ENCODE data around the gene CNTFR. TPM values are rescaled to one million over a fixed set of nuclear protein-coding genes. Genes with fewer than 3 reads are reported as not detected.
A peak's percentile ranks its signal among the peaks of the same experiment; 100 is the strongest.

Gene CNTFR
- total and polyA plus RNA-seq, 2 experiments from 2014 or later = 0.73 to 1.9 TPM

DNA sequence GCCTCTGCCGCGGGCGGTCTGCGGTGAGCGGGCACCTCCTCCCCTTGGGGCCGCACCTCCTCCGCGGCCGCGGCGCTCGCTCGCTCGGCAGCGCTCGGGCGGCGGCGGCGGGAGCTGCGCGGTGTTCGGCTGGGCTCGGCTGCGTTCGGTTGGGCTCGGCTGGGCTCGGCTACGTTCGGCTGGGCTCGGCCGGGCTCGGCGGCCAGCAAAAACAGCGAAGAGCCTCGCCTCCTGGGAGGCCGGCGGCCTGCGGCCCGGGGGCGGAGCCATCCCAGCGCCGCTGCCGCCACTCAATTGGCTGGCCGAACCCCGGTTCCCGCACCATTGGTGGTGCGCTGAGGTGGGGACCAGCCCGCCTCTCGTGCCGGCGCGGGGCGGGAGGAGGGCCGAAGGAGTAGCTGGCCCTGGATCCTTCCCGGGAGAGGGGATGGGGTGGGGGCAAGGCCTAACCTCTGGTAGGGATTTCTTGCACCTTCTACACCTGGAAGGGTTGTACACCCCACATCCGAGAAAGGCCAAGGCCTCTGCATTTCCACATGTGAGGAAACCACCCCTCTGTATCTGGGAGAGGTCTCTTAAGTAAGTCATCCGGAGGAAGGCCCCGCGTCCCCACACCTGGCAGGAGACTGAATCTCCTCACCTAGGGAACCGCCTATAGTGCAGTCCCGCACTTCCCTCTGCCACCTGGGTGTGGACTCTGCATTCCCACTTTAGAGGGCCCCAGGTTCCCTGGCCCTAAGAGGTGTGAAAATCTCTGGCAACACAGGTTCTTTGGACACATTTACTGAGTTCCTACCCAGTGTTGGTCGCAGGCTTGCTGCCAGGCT is 66.3 kb downstream of the CNTFR start, which contains the start of gene ENHO:
Gene ENHO (minus strand): TSS at position 20 of the 827 bp plus-strand sequence. CDS start 1,295 bp downstream, outside the sequence.
- H3K4me2 ChIP-seq = peak within 1 kb of the TSS; percentile 98

DNA sequence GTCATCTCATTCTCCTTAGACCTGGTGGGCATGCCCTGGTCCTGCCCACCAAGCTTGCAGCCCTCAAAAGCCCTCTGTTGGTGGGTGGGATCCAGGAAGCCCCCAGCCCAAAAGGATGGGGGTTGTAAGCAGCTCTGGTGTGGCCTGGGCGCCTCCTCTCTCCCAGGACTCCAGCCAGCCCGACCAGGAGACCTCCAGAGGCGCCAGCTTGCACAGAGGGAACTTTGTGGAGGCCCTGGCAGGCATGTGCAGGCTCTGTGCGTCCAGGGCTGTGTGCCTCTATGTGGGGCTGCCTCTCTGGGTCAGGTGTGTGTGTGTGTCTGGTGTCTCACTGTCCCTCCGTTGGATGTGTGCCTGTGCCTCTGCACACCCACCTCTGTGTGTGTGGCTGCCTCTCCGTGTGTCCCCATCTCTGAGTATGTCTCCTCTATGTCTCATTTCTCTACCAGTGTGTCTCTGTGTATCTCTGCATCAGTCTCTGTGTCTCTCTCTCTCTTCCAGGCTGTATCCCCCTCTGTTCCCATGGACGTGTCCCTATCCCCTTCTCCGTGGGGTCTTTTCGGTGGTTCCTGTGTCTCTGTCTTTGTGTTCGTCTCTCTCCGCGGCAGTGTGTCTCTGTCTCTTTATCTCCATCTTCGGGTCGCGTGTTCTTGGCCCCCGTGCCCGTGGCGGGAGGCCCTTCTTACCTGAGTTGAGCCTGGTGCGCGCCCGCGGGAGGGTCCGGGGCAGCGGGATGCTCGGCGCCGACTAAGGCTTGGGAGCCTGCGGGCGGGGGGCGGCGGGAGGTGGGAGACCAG is 67.2 kb downstream of the CNTFR start:
- ATAC-seq (peak; percentile 2; the same call in 2 of the 3 replicates), DNase-seq (ENCODE audit: low spot score) (no peak)
- Histone ChIP-seq H3K9me2 (ENCODE audit: insufficient read depth) (no peaks in the 10 kb centered on the region; the same call in 1 of the 2 replicates), H4K20me1 (replicated peaks; ENCODE audit: insufficient read depth) (no peaks in the 10 kb centered on the region), H2AFZ (peak overlapping the region; percentile 100), H3F3A (replicated peaks; ENCODE audit: low read depth) (no peaks in the 10 kb centered on the region), H3K27ac (ENCODE audit: low read depth) (no peak overlapping the region), H3K4me3 (peak overlapping the region; percentile 95), H3K27me3 (ENCODE audit: insufficient read depth) (peaks cover 18% of the 10 kb centered on the region), H3K4me2 (peak overlapping the region; percentile 98), H3K79me2 (replicated peaks; ENCODE audit: insufficient read depth) (no peaks in the 10 kb centered on the region), H3K4me1 (ENCODE audit: insufficient read depth) (peaks cover 4% of the 10 kb centered on the region), H3K36me3 (ENCODE audit: insufficient read depth) (no peaks in the 10 kb centered on the region)
- Mint-ChIP-seq H3K9me3 (no peaks in the 10 kb centered on the region; the same call in 2 of the 3 replicates), H3K4me1 (peaks cover 15% of the 10 kb centered on the region), H3K27me3 (ENCODE audit: insufficient read depth, low read depth, poor library complexity) (peaks cover 20% of the 10 kb centered on the region), H3K36me3 (ENCODE audit: low read depth) (no peaks in the 10 kb centered on the region; the same call in 2 of the 3 replicates), H3K4me3 (peak overlapping the region; percentile 79), H3K27ac (no peak overlapping the region)
- TF ChIP-seq ZNF331 (CRISPR knock-in tag; IDR thresholded peaks at IDR 0.05; ENCODE audit: low read depth) = no peak
- no peak for TF ChIP-seq NANOG (IDR thresholded peaks at IDR 0.05; ENCODE audit: borderline replicate concordance)
- TF ChIP-seq, protein P1, sequence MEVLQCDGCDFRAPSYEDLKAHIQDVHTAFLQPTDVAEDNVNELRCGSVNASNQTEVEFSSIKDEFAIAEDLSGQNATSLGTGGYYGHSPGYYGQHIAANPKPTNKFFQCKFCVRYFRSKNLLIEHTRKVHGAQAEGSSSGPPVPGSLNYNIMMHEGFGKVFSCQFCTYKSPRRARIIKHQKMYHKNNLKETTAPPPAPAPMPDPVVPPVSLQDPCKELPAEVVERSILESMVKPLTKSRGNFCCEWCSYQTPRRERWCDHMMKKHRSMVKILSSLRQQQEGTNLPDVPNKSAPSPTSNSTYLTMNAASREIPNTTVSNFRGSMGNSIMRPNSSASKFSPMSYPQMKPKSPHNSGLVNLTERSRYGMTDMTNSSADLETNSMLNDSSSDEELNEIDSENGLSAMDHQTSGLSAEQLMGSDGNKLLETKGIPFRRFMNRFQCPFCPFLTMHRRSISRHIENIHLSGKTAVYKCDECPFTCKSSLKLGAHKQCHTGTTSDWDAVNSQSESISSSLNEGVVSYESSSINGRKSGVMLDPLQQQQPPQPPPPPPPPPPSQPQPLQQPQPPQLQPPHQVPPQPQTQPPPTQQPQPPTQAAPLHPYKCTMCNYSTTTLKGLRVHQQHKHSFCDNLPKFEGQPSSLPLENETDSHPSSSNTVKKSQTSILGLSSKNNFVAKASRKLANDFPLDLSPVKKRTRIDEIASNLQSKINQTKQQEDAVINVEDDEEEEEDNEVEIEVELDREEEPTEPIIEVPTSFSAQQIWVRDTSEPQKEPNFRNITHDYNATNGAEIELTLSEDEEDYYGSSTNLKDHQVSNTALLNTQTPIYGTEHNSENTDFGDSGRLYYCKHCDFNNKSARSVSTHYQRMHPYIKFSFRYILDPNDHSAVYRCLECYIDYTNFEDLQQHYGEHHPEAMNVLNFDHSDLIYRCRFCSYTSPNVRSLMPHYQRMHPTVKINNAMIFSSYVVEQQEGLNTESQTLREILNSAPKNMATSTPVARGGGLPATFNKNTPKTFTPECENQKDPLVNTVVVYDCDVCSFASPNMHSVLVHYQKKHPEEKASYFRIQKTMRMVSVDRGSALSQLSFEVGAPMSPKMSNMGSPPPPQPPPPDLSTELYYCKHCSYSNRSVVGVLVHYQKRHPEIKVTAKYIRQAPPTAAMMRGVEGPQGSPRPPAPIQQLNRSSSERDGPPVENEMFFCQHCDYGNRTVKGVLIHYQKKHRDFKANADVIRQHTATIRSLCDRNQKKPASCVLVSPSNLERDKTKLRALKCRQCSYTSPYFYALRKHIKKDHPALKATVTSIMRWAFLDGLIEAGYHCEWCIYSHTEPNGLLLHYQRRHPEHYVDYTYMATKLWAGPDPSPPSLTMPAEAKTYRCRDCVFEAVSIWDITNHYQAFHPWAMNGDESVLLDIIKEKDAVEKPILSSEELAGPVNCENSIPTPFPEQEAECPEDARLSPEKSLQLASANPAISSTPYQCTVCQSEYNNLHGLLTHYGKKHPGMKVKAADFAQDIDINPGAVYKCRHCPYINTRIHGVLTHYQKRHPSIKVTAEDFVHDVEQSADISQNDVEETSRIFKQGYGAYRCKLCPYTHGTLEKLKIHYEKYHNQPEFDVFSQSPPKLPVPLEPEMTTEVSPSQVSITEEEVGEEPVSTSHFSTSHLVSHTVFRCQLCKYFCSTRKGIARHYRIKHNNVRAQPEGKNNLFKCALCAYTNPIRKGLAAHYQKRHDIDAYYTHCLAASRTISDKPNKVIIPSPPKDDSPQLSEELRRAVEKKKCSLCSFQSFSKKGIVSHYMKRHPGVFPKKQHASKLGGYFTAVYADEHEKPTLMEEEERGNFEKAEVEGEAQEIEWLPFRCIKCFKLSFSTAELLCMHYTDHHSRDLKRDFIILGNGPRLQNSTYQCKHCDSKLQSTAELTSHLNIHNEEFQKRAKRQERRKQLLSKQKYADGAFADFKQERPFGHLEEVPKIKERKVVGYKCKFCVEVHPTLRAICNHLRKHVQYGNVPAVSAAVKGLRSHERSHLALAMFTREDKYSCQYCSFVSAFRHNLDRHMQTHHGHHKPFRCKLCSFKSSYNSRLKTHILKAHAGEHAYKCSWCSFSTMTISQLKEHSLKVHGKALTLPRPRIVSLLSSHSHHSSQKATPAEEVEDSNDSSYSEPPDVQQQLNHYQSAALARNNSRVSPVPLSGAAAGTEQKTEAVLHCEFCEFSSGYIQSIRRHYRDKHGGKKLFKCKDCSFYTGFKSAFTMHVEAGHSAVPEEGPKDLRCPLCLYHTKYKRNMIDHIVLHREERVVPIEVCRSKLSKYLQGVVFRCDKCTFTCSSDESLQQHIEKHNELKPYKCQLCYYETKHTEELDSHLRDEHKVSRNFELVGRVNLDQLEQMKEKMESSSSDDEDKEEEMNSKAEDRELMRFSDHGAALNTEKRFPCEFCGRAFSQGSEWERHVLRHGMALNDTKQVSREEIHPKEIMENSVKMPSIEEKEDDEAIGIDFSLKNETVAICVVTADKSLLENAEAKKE (CRISPR knock-in tag; IDR thresholded peaks at IDR 0.05) = no peak
- TF ChIP-seq, protein P2, sequence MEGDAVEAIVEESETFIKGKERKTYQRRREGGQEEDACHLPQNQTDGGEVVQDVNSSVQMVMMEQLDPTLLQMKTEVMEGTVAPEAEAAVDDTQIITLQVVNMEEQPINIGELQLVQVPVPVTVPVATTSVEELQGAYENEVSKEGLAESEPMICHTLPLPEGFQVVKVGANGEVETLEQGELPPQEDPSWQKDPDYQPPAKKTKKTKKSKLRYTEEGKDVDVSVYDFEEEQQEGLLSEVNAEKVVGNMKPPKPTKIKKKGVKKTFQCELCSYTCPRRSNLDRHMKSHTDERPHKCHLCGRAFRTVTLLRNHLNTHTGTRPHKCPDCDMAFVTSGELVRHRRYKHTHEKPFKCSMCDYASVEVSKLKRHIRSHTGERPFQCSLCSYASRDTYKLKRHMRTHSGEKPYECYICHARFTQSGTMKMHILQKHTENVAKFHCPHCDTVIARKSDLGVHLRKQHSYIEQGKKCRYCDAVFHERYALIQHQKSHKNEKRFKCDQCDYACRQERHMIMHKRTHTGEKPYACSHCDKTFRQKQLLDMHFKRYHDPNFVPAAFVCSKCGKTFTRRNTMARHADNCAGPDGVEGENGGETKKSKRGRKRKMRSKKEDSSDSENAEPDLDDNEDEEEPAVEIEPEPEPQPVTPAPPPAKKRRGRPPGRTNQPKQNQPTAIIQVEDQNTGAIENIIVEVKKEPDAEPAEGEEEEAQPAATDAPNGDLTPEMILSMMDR (conservative IDR thresholded peaks at IDR 0.05; ENCODE audit: low read depth in 2 of 2) = no peak

More for the DNA sequence above, 66.3 kb downstream of the CNTFR start, which contains the start of gene ENHO:
- Histone ChIP-seq H2AFZ (peak within 1 kb of the TSS; percentile 100), H3K4me3 (peak within 1 kb of the TSS; percentile 95), H3K79me2 (replicated peaks; ENCODE audit: insufficient read depth) (no peaks in the 10 kb centered on the region), H3K4me1 (ENCODE audit: insufficient read depth) (peaks cover 4% of the 10 kb centered on the region), H3K27me3 (ENCODE audit: insufficient read depth) (peaks cover 18% of the 10 kb centered on the region), H4K20me1 (replicated peaks; ENCODE audit: insufficient read depth) (no peaks in the 10 kb centered on the region), H3K36me3 (ENCODE audit: insufficient read depth) (no peaks in the 10 kb centered on the region), H3K27ac (ENCODE audit: low read depth) (no peak within 1 kb of the TSS), H3K9me2 (ENCODE audit: insufficient read depth) (no peaks in the 10 kb centered on the region; the same call in 1 of the 2 replicates), H3F3A (replicated peaks; ENCODE audit: low read depth) (no peaks in the 10 kb centered on the region)
- TF ChIP-seq EZH2 (IDR thresholded peaks at IDR 0.05; ENCODE audit: low read depth, unreplicated experiment) = peak; percentile 12
- peak; percentile 85 for TF ChIP-seq POLR2AphosphoS5 (IDR thresholded peaks at IDR 0.05; ENCODE audit: low read depth)
- TF ChIP-seq, protein P2 (conservative IDR thresholded peaks at IDR 0.05; ENCODE audit: low read depth in 2 of 2) = no peak
- ATAC-seq = peak; percentile 93
- Mint-ChIP-seq H3K4me3 (peak within 1 kb of the TSS; percentile 79), H3K27me3 (ENCODE audit: insufficient read depth, low read depth, poor library complexity) (peaks cover 20% of the 10 kb centered on the region), H3K27ac (no peak within 1 kb of the TSS), H3K4me1 (peaks cover 15% of the 10 kb centered on the region), H3K36me3 (ENCODE audit: low read depth) (no peaks in the 10 kb centered on the region; the same call in 2 of the 3 replicates), H3K9me3 (no peaks in the 10 kb centered on the region; the same call in 2 of the 3 replicates)
- peak; percentile 94 for DNase-seq (ENCODE audit: low spot score)

Measured in GM23338 (cell line).